Ishikawa (cell line): Measurements from ENCODE around the gene VPS39.

Experiments used
- CEBPB ChIP-seq: IDR thresholded peaks from 2 replicates; pipeline ENCODE4 v1.6.1; 2012
- CREB1 ChIP-seq: IDR thresholded peaks from 2 replicates; pipeline ENCODE4 v1.6.1; 2012; ENCODE audit warnings: low read depth
- EGR1 ChIP-seq: IDR thresholded peaks from 2 replicates; pipeline ENCODE4 v1.6.1; 2012
- EP300 ChIP-seq: IDR thresholded peaks from 2 replicates; pipeline ENCODE4 v1.6.1; 2012; ENCODE audit warnings: borderline replicate concordance
- FOXM1 ChIP-seq: IDR thresholded peaks from 2 replicates; pipeline ENCODE4 v1.6.1; 2012; ENCODE audit warnings: low read depth, borderline replicate concordance
- MAX ChIP-seq: IDR thresholded peaks from 2 replicates; pipeline ENCODE4 v1.6.1; 2012
- NFIC ChIP-seq: IDR thresholded peaks from 2 replicates; pipeline ENCODE4 v1.6.1; 2012
- RAD21 ChIP-seq: IDR thresholded peaks from 2 replicates; pipeline ENCODE4 v1.6.1; 2012; ENCODE audit warnings: low read depth
- TAF1 ChIP-seq: IDR thresholded peaks from 2 replicates; pipeline ENCODE4 v1.6.1; 2012; ENCODE audit warnings: low read depth, mild to moderate bottlenecking
- TCF12 ChIP-seq: IDR thresholded peaks from 2 replicates; pipeline ENCODE4 v1.6.1; 2012; ENCODE audit warnings: low read depth
- TEAD4 ChIP-seq: IDR thresholded peaks from 2 replicates; pipeline ENCODE4 v1.6.1; 2012
- YY1 ChIP-seq: IDR thresholded peaks from 2 replicates; pipeline ENCODE4 v1.6.1; 2012; ENCODE audit warnings: low read depth
- ZBTB7A ChIP-seq: IDR thresholded peaks from 2 replicates; pipeline ENCODE4 v1.6.1; 2012; ENCODE audit warnings: low read depth
- TF ChIP-seq, protein P1 (sequence below): IDR thresholded peaks from 2 replicates; pipeline ENCODE4 v1.6.1; 2012; ENCODE audit warnings: low read depth, mild to moderate bottlenecking
- TF ChIP-seq, protein P2 (sequence below): IDR thresholded peaks from 2 replicates; pipeline ENCODE4 v1.6.1; 2012

VPS39 gene

DNA sequence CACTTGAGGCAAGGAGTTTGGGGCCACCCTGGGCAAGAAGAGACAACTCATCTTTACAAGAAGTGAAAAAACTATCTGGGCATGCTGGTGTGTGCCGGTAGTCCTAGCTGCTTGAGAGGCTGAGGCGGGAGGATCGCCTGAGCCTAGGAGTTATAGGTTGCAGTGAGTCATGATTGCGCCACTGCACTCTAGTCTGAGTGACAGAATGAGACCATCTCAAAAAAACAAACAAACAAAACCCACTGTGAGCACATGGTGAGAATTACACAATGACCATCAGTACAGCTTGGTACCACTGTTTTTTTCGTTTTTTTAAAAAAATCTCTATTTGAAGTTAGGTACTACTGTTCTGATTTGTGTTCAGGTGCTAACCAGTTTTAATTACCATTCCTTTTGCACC lies 13.6 kb downstream of the VPS39 start:
- TF ChIP-seq EP300 (no peak), TCF12 (no peak), TAF1 (no peak), RAD21 (no peak), MAX (no peak), ZBTB7A (no peak), CREB1 (no peak), EGR1 (no peak), NFIC (no peak), TEAD4 (no peak), CEBPB (no peak), FOXM1 (no peak), YY1 (no peak)
- TF ChIP-seq, protein P1, sequence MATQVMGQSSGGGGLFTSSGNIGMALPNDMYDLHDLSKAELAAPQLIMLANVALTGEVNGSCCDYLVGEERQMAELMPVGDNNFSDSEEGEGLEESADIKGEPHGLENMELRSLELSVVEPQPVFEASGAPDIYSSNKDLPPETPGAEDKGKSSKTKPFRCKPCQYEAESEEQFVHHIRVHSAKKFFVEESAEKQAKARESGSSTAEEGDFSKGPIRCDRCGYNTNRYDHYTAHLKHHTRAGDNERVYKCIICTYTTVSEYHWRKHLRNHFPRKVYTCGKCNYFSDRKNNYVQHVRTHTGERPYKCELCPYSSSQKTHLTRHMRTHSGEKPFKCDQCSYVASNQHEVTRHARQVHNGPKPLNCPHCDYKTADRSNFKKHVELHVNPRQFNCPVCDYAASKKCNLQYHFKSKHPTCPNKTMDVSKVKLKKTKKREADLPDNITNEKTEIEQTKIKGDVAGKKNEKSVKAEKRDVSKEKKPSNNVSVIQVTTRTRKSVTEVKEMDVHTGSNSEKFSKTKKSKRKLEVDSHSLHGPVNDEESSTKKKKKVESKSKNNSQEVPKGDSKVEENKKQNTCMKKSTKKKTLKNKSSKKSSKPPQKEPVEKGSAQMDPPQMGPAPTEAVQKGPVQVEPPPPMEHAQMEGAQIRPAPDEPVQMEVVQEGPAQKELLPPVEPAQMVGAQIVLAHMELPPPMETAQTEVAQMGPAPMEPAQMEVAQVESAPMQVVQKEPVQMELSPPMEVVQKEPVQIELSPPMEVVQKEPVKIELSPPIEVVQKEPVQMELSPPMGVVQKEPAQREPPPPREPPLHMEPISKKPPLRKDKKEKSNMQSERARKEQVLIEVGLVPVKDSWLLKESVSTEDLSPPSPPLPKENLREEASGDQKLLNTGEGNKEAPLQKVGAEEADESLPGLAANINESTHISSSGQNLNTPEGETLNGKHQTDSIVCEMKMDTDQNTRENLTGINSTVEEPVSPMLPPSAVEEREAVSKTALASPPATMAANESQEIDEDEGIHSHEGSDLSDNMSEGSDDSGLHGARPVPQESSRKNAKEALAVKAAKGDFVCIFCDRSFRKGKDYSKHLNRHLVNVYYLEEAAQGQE = no peak
- TF ChIP-seq, protein P2, sequence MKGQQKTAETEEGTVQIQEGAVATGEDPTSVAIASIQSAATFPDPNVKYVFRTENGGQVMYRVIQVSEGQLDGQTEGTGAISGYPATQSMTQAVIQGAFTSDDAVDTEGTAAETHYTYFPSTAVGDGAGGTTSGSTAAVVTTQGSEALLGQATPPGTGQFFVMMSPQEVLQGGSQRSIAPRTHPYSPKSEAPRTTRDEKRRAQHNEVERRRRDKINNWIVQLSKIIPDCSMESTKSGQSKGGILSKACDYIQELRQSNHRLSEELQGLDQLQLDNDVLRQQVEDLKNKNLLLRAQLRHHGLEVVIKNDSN = no peak

DNA sequence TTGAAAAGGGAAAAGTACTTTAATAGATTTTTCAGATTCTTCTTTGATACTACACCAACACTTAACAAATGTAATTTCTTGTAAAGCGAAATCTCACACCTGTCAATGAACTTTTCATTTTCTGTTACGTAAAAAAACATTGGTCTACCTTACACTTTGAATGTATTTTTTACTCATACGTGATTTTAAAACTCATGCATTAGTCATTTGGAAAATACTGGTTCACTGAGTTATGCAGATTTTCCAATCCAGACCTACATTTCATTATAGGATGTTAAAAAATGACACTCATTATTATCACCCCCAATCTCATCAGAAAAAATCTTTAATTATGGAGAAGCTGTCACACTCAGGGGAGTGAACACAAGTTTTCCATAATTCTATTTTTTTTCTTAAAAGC lies 14.7 kb downstream of the VPS39 start:
- no peak for TF ChIP-seq CREB1
- TF ChIP-seq TCF12 = no peak
- TF ChIP-seq TEAD4 = no peak
- no peak for TF ChIP-seq EGR1
- TF ChIP-seq CEBPB = no peak
- TF ChIP-seq, protein P1 = no peak
- no peak for TF ChIP-seq YY1
- TF ChIP-seq TAF1 = no peak
- no peak for TF ChIP-seq ZBTB7A
- TF ChIP-seq NFIC = no peak
- no peak for TF ChIP-seq MAX
- no peak for TF ChIP-seq RAD21
- TF ChIP-seq FOXM1 = no peak
- TF ChIP-seq, protein P2 = no peak
- no peak for TF ChIP-seq EP300

DNA sequence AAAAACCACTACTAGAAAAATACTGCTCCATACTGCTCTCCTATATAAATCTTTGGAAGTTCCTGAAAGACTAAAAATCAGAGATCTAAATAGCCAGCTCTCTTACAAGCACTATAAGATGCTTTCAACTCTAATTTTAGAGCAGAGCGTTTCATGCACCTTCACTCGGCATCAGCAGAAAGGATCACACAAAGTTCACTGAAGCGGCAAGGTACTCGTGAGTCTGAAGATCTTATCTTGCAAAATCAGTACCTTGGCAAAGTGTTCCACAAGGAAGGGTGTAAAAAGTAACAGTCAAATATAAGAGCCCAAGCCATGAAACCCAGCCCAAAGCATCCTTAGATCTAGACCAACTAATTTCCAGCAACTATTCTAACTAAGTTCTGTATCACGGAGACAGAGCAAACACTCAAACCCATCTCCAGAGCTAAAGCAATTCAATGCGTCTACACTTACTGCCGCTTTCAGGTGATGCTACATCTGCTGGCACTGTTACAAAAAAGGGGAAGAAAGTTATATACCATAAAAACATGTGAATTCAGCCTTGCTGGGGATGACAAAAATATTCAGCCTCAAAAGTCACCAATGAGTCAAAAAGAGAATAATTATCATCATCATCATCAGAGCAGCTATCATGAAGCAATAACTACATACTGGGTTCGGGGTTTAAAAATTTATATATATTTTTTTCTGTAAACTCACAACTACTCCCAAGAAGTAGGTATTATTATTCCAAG lies 16.3 kb downstream of the VPS39 start:
- no peak for TF ChIP-seq EP300
- TF ChIP-seq, protein P1 = no peak
- no peak for TF ChIP-seq RAD21
- TF ChIP-seq, protein P2 = no peak
- no peak for TF ChIP-seq TAF1
- TF ChIP-seq CEBPB = no peak

- TF ChIP-seq RAD21 (no peak), TEAD4 (no peak), CEBPB (no peak), YY1 (no peak), ZBTB7A (no peak), EP300 (no peak), EGR1 (no peak), TAF1 (no peak), NFIC (no peak), CREB1 (no peak), MAX (no peak), TCF12 (no peak), FOXM1 (no peak)
- TF ChIP-seq, protein P1 = no peak
- TF ChIP-seq, protein P2 = no peak
Measured at GRCh38 chr15:42190370-42190769, 17.7 kb downstream of the VPS39 start.
